HCT116 (cell line): ENCODE results near the gene MAPKAPK3. TPM values are rescaled to one million over a fixed set of nuclear protein-coding genes. Genes with fewer than 3 reads are reported as not detected.
A peak's percentile ranks its signal among the peaks of the same experiment; 100 is the strongest.

Source experiments
- ATAC-seq: fragments of 200-7000 bp; cut with Tn5 transposase; 2 replicates; pipeline ENCODE4 v1.9.1; 2020; ENCODE audit warnings: mild to moderate bottlenecking, moderate library complexity
- BruUV-seq: library from RNA; stranded (reverse); fragments of 400-500 nt; replicated peaks from 2 replicates; lab custom pipeline; 2021; lab: Mats Ljungman, UMichigan
- CTCF ChIA-PET: fragments of 300-600 bp; sonication (Branson Sonifier 250); formaldehyde crosslinking; loops from one replicate; lab custom pipeline; 2021; ENCODE audit warnings: antibody characterized with exemption; lab: Charles Lee
- POLR2A ChIA-PET: fragments of 300-600, 350-600 bp; sonication (Branson Sonifier 250); formaldehyde crosslinking; loops from one replicate; lab custom pipeline; 2021; ENCODE audit warnings: antibody characterized with exemption; lab: Charles Lee
- RAD21 ChIA-PET, 2 experiments: fragments of 300-600 bp; sonication (Branson Sonifier 250); formaldehyde crosslinking; loops; one replicate each; lab custom pipeline; 2023; ENCODE audit warnings: low total read pairs in 2 of 2; ENCODE audit not compliant: uncharacterized antibody in 2 of 2, unreplicated experiment in 2 of 2, low non-redundant PET in 1 of 2; lab: Charles Lee
- DNase-seq: peaks from one replicate; pipeline ENCODE4 v3.0.0-alpha.2; 2010; ENCODE audit warnings: low read depth, low spot score
- H2AFZ ChIP-seq: fragments of 200-600 bp; shearing (Covaris generic), sonication (generic); 2 replicates; pipeline ENCODE4 v1.6.1; 2017; ENCODE audit warnings: low read depth, mixed run types, mixed read lengths, antibody characterized with exemption, low read length; ENCODE audit not compliant: poor library complexity, severe bottlenecking
- H3K27ac ChIP-seq: 2 replicates; pipeline ENCODE4 v1.5.1; 2012; ENCODE audit warnings: low read depth, low read length
- H3K27me3 ChIP-seq: fragments of 200-600 bp; sonication (generic); 2 replicates; pipeline ENCODE4 v1.6.1; 2016; ENCODE audit warnings: mixed run types, low read length, mixed read lengths; ENCODE audit not compliant: insufficient read depth
- H3K36me3 ChIP-seq, 2 experiments: fragments of 200-500 bp in 1 of 2; fragments of 200-600 bp in 1 of 2; sonication (Bioruptor generic) in 1 of 2; sonication (generic) in 1 of 2; 2 replicates each; pipeline versions ENCODE4 v1.5.1 to v1.6.1; 2014 to 2016; ENCODE audit warnings: low read length in 2 of 2, inconsistent platforms in 1 of 2, mixed read lengths in 1 of 2, mixed run types in 1 of 2; ENCODE audit not compliant: insufficient read depth in 2 of 2, control insufficient read depth in 1 of 2
- H3K4me1 ChIP-seq, 2 experiments: fragments of 200-600 bp in 1 of 2; sonication (generic) in 1 of 2; 2 replicates each; pipeline versions ENCODE4 v1.5.1 to v1.6.1; 2012 to 2017; ENCODE audit warnings: low read length in 2 of 2, inconsistent platforms in 1 of 2, mild to moderate bottlenecking in 1 of 2, mixed read lengths in 1 of 2, mixed run types in 1 of 2, moderate library complexity in 1 of 2; ENCODE audit not compliant: insufficient read depth in 2 of 2, control insufficient read depth in 1 of 2
- H3K4me2 ChIP-seq: fragments of 200-600 bp; sonication (generic); 2 replicates; pipeline ENCODE4 v1.6.1; 2017; ENCODE audit warnings: mixed run types, low read length, mixed read lengths
- H3K4me3 ChIP-seq, 2 experiments: fragments of 200-600 bp in 1 of 2; sonication (generic) in 1 of 2; replicated peaks in 1 of 2; 2 replicates each; pipeline ENCODE4 v1.5.1; 2011 to 2016; ENCODE audit warnings: low read length in 2 of 2, control low read depth in 1 of 2, low read depth in 1 of 2, mild to moderate bottlenecking in 1 of 2, mixed read lengths in 1 of 2, mixed run types in 1 of 2
- H3K79me2 ChIP-seq: fragments of 200-600 bp; sonication (generic); 2 replicates; pipeline ENCODE4 v1.6.1; 2017; ENCODE audit warnings: mild to moderate bottlenecking, mixed run types, low read length, moderate library complexity, mixed read lengths; ENCODE audit not compliant: insufficient read depth
- H3K9ac ChIP-seq: fragments of 200-600 bp; sonication (generic); 2 replicates; pipeline ENCODE4 v1.6.1; 2016; ENCODE audit warnings: low read length, mixed read lengths
- H3K9me2 ChIP-seq: fragments of 200-600 bp; sonication (generic), shearing (Covaris generic); 2 replicates; pipeline ENCODE4 v1.6.1; 2017; ENCODE audit warnings: mixed run types, mild to moderate bottlenecking, moderate library complexity; ENCODE audit not compliant: insufficient read depth
- H3K9me3 ChIP-seq, 2 experiments: fragments of 200-500 bp in 1 of 2; fragments of 200-600 bp in 1 of 2; sonication (Bioruptor generic) in 1 of 2; sonication (generic) in 1 of 2; 2 replicates each; pipeline ENCODE4 v1.6.1; 2014 to 2017; ENCODE audit warnings: low read length in 2 of 2, mixed read lengths in 2 of 2, inconsistent platforms in 1 of 2, low read depth in 1 of 2, mild to moderate bottlenecking in 1 of 2, mixed run types in 1 of 2, moderate library complexity in 1 of 2; ENCODE audit not compliant: control insufficient read depth in 1 of 2, insufficient read depth in 1 of 2
- H4K20me1 ChIP-seq: fragments of 200-600 bp; sonication (generic), shearing (Covaris generic); 2 replicates; pipeline ENCODE4 v1.6.1; 2017; ENCODE audit warnings: mixed run types, mild to moderate bottlenecking, moderate library complexity; ENCODE audit not compliant: insufficient read depth
- CBX3 ChIP-seq: IDR thresholded peaks from 2 replicates; pipeline ENCODE4 v1.6.1; 2012; ENCODE audit warnings: low read depth
- EGR1 ChIP-seq: IDR thresholded peaks from 2 replicates; pipeline ENCODE4 v1.6.1; 2012; ENCODE audit warnings: low read depth
- EZH2 ChIP-seq: fragments of 200-600 bp; sonication (generic); IDR thresholded peaks from 2 replicates; pipeline ENCODE4 v1.6.1; 2017; ENCODE audit warnings: antibody characterized with exemption, mixed run types
- POLR2A ChIP-seq: IDR thresholded peaks from 2 replicates; pipeline ENCODE4 v1.7.0; 2011; ENCODE audit warnings: borderline replicate concordance; ENCODE audit not compliant: insufficient read depth, insufficient read length; ENCODE audit errors: extremely low read depth
- POLR2AphosphoS5 ChIP-seq: IDR thresholded peaks from 2 replicates; pipeline ENCODE4 v1.6.1; 2011; ENCODE audit warnings: mild to moderate bottlenecking, low read depth, low read length, moderate library complexity
- SRF ChIP-seq: IDR thresholded peaks from 2 replicates; pipeline ENCODE4 v1.6.1; 2012; ENCODE audit warnings: low read depth
- TCF7L2 ChIP-seq: IDR thresholded peaks from 2 replicates; pipeline ENCODE4 v1.7.0; 2011; ENCODE audit warnings: borderline replicate concordance, inconsistent platforms; ENCODE audit not compliant: insufficient read depth, insufficient read length; ENCODE audit errors: extremely low read depth
- ZFX ChIP-seq: fragments of 450-650 bp; IDR thresholded peaks from 2 replicates; pipeline ENCODE4 v1.6.1; 2017
- intact Hi-C: fragments of 100-400 bp; cut with micrococcal nuclease; formaldehyde crosslinking; loops from 2 replicates; pipeline ENCODE4 v1.10.0; 2022
- total RNA-seq: library from RNA; stranded (reverse); gene quantifications from one replicate; pipeline ENCODE4 v1.2.1, GENCODE V29; 2021; ENCODE audit not compliant: unreplicated experiment

The MAPKAPK3 gene
- total RNA-seq, 1 experiment from 2014 or later: 87.3 TPM

GRCh38 chr3:50600841-50601591, 15.9 kb upstream of the MAPKAPK3 start:
- peak; percentile 81 for ATAC-seq
- Histone ChIP-seq H4K20me1 (no peaks in the 10 kb centered on the region), H3K4me2 (peak overlapping the region; percentile 78), H3K9ac (peak overlapping the region; percentile 67), H3K27me3 (no peaks in the 10 kb centered on the region), H3K4me1 (peaks cover 37 to 40% of the 10 kb centered on the region in 2 experiments), H3K4me3 (peak overlapping the region; percentile 25 to 35), H3K9me2 (no peaks in the 10 kb centered on the region), H2AFZ (no peak overlapping the region), H3K36me3 (no peaks in the 10 kb centered on the region), H3K9me3 (no peaks in the 10 kb centered on the region), H3K27ac (peak overlapping the region; percentile 98), H3K79me2 (no peaks in the 10 kb centered on the region)
- peak; percentile 77 for DNase-seq
- BruUV-seq: no TSS peak
- no peak for TF ChIP-seq SRF
- TF ChIP-seq ZFX: peak; percentile 80; the same call in 1 of the 2 replicates
- no peak for TF ChIP-seq EGR1
- TF ChIP-seq TCF7L2: peak; percentile 83
- peak; percentile 57 for TF ChIP-seq POLR2AphosphoS5
- no peak for TF ChIP-seq EZH2
- POLR2A ChIA-PET: interaction anchor here (0.7 to 1.6 kb wide), 7 partner anchors 8 to 366 kb away, joined by 3 to 7 read pairs (median 4); partner anchors contain the start of genes CISH and HEMK1
- CTCF ChIA-PET: interaction anchor here (1.1 to 3.0 kb wide), 6 partner anchors 9 to 1081 kb away, joined by 3 to 18 read pairs (median 6); partner anchors contain the start of genes CISH and MAPKAPK3
- RAD21 ChIA-PET: interaction anchor here (0.7 to 1.6 kb wide), 6 partner anchors 9 to 13 kb away, joined by 3 to 7 read pairs (median 3); partner anchors contain the start of gene CISH (in 2 of the 2)
- intact Hi-C loops: loop anchor here (1.0 kb wide), 1 partner anchor 29 kb away; no protein-coding TSS in a partner anchor

GRCh38 chr3:50602595-50603191, 14.3 kb upstream of the MAPKAPK3 start:
- H3K9me3 ChIP-seq: no peaks in the 10 kb centered on the region
- ATAC-seq (no peak), DNase-seq (no peak)
- peaks cover 37 to 40% of the 10 kb centered on the region in 2 experiments for H3K4me1 ChIP-seq
- H3K27ac ChIP-seq: peak overlapping the region; percentile 98
- H3K79me2 ChIP-seq: no peaks in the 10 kb centered on the region
- no peaks in the 10 kb centered on the region for H3K9me2 ChIP-seq
- ChIA-PET POLR2A (interaction anchor here (1.2 kb wide), 1 partner anchor 9 kb away, joined by 6 read pairs; the partner anchor contains the start of gene CISH), RAD21 (no interaction called here), CTCF (interaction anchor here (2.1 to 3.0 kb wide), 3 partner anchors 7 to 14 kb away, joined by 7 to 18 read pairs (median 8); partner anchors contain the start of genes CISH and MAPKAPK3)
- intact Hi-C loops: no loop called here
- peak overlapping the region; percentile 78 for H3K4me2 ChIP-seq
- H3K4me3 ChIP-seq: 0 out of 4 replicates have a peak overlapping the region, but pooled peaks of 1 of the 2 experiments have one; percentile 3
- H3K9ac ChIP-seq: peak overlapping the region; percentile 67
- BruUV-seq: no TSS peak
- H2AFZ ChIP-seq: no peak overlapping the region
- no peaks in the 10 kb centered on the region for H4K20me1 ChIP-seq
- 0 out of 4 replicates have a peak, but pooled peaks cover 0 to 5% of the 10 kb centered on the region in 2 experiments for H3K36me3 ChIP-seq
- H3K27me3 ChIP-seq: no peaks in the 10 kb centered on the region
- TF ChIP-seq POLR2AphosphoS5: no peak
- 0 out of 2 replicates have a peak, but pooled peaks have one; percentile 16 for TF ChIP-seq ZFX
- no peak for TF ChIP-seq CBX3
- TF ChIP-seq POLR2A: no peak
